IMR-90 (cell line): ENCODE results near the gene TBC1D9. TPM values are rescaled to one million over a fixed set of nuclear protein-coding genes. Genes with fewer than 3 reads are reported as not detected.

ENCODE experiments used
- ATAC-seq: fragments of 200-7000 bp; cut with Tn5 transposase; 2 replicates; pipeline ENCODE4 v1.9.1; 2020; ENCODE audit warnings: low read depth, mild to moderate bottlenecking, moderate library complexity
- BruUV-seq: library from RNA; stranded (reverse); fragments of 400-500 nt; replicated peaks from 2 replicates; lab custom pipeline; 2021; lab: Mats Ljungman, UMichigan
- CTCF ChIA-PET: fragments of 300-600 bp; formaldehyde crosslinking; extraction: SDS; loops from one replicate; lab custom pipeline; 2021; ENCODE audit warnings: antibody characterized with exemption; lab: Yijun Ruan, JAX
- POLR2A ChIA-PET: fragments of 300-600 bp; sonication (Branson Sonifier 250); formaldehyde crosslinking; loops from one replicate; lab custom pipeline; 2022; ENCODE audit warnings: antibody characterized with exemption; ENCODE audit not compliant: unreplicated experiment; lab: Charles Lee
- DNase-seq: peaks from one replicate; pipeline ENCODE4 v3.0.0; 2013
- H2AFZ ChIP-seq: replicated peaks from 2 replicates; pipeline ENCODE3; 2013; ENCODE audit warnings: low read length, mild to moderate bottlenecking; ENCODE audit not compliant: poor library complexity
- H2AK5ac ChIP-seq: 2 replicates; pipeline ENCODE4 v1.6.1; 2013; ENCODE audit warnings: low read depth, low read length, inconsistent platforms
- H2AK9ac ChIP-seq: replicated peaks from 2 replicates; pipeline ENCODE3; 2013; ENCODE audit warnings: mild to moderate bottlenecking, low read depth, low read length, moderate library complexity; ENCODE audit not compliant: poor library complexity
- H2BK120ac ChIP-seq: 2 replicates; pipeline ENCODE4 v1.6.1; 2013; ENCODE audit warnings: low read depth, low read length, inconsistent platforms
- H2BK15ac ChIP-seq: 3 replicates; pipeline ENCODE4 v1.6.1; 2013; ENCODE audit warnings: low read depth, low read length, inconsistent platforms
- H2BK20ac ChIP-seq: 2 replicates; pipeline ENCODE4 v1.6.1; 2013; ENCODE audit warnings: low read depth, mild to moderate bottlenecking, inconsistent platforms, low read length, moderate library complexity
- H2BK5ac ChIP-seq: 2 replicates; pipeline ENCODE4 v1.6.1; 2013; ENCODE audit warnings: mild to moderate bottlenecking, low read depth, low read length, inconsistent platforms; ENCODE audit not compliant: poor library complexity, severe bottlenecking
- H3K14ac ChIP-seq: replicated peaks from 2 replicates; pipeline ENCODE4 v1.6.1; 2013; ENCODE audit warnings: low read depth, low read length, inconsistent platforms
- H3K18ac ChIP-seq: 2 replicates; pipeline ENCODE4 v1.6.1; 2013; ENCODE audit warnings: low read depth, low read length, control low read depth
- H3K23ac ChIP-seq: 2 replicates; pipeline ENCODE4 v1.6.1; 2013; ENCODE audit warnings: low read depth, low read length, inconsistent platforms
- H3K27ac ChIP-seq: 2 replicates; pipeline ENCODE4 v1.5.1; 2013; ENCODE audit warnings: mild to moderate bottlenecking, control low read depth, low read length; ENCODE audit not compliant: insufficient read depth
- H3K27me3 ChIP-seq: 2 replicates; pipeline ENCODE4 v1.6.1; 2013; ENCODE audit warnings: low read length; ENCODE audit not compliant: control insufficient read depth, insufficient read depth
- H3K36me3 ChIP-seq: 2 replicates; pipeline ENCODE4 v1.6.1; 2013; ENCODE audit warnings: low read length, mixed read lengths; ENCODE audit not compliant: control insufficient read depth, insufficient read depth
- H3K4ac ChIP-seq: 2 replicates; pipeline ENCODE4 v1.6.1; 2013; ENCODE audit warnings: low read depth, low read length, inconsistent platforms
- H3K4me1 ChIP-seq: 2 replicates; pipeline ENCODE4 v1.6.1; 2013; ENCODE audit warnings: low read length, mixed read lengths; ENCODE audit not compliant: control insufficient read depth, insufficient read depth
- H3K4me2 ChIP-seq: 2 replicates; pipeline ENCODE4 v1.6.1; 2013; ENCODE audit warnings: low read depth, mild to moderate bottlenecking, control low read depth, low read length, moderate library complexity
- H3K4me3 ChIP-seq: 2 replicates; pipeline ENCODE4 v1.5.1; 2013; ENCODE audit warnings: low read depth, mild to moderate bottlenecking, control low read depth, low read length, moderate library complexity; ENCODE audit not compliant: insufficient read depth
- H3K56ac ChIP-seq: 2 replicates; pipeline ENCODE4 v1.6.1; 2013; ENCODE audit warnings: low read length, inconsistent platforms; ENCODE audit not compliant: insufficient read depth; ENCODE audit errors: extremely low read depth
- H3K79me1 ChIP-seq, 2 experiments: 2 replicates each; pipeline ENCODE4 v1.6.1; 2013; ENCODE audit warnings: low read length in 2 of 2, inconsistent platforms in 1 of 2, low read depth in 1 of 2
- H3K9ac ChIP-seq: 2 replicates; pipeline ENCODE4 v1.6.1; 2013; ENCODE audit warnings: low read depth, low read length, control low read depth
- H3K9me1 ChIP-seq: 2 replicates; pipeline ENCODE4 v1.6.1; 2013; ENCODE audit warnings: low read length, inconsistent platforms; ENCODE audit not compliant: insufficient read depth
- H3K9me3 ChIP-seq: 2 replicates; pipeline ENCODE4 v1.6.1; 2013; ENCODE audit warnings: low read length; ENCODE audit not compliant: control insufficient read depth, insufficient read depth
- H4K20me1 ChIP-seq: 2 replicates; pipeline ENCODE4 v1.6.1; 2013; ENCODE audit warnings: low read length, inconsistent platforms; ENCODE audit not compliant: insufficient read depth
- H4K5ac ChIP-seq: 2 replicates; pipeline ENCODE4 v1.6.1; 2013; ENCODE audit warnings: mild to moderate bottlenecking, low read depth, low read length, control low read depth
- H4K8ac ChIP-seq, 2 experiments: 2 replicates each; pipeline ENCODE4 v1.6.1; 2013; ENCODE audit warnings: low read depth in 2 of 2, low read length in 2 of 2, control low read depth in 1 of 2, inconsistent platforms in 1 of 2
- H4K91ac ChIP-seq: 2 replicates; pipeline ENCODE4 v1.6.1; 2013; ENCODE audit warnings: low read depth, low read length, inconsistent platforms; ENCODE audit not compliant: insufficient read depth
- BHLHE40 ChIP-seq: fragments of 150-350 bp; IDR thresholded peaks from 2 replicates; pipeline ENCODE4 v1.6.1; 2016; ENCODE audit warnings: mild to moderate bottlenecking, low read depth, low read length
- CEBPB ChIP-seq: IDR thresholded peaks from 2 replicates; pipeline ENCODE4 v1.6.1; 2012; ENCODE audit warnings: low read depth, low read length, improper control_type of control experiment
- CHD1 ChIP-seq: IDR thresholded peaks from 2 replicates; pipeline ENCODE4 v1.6.1; 2012; ENCODE audit warnings: low read depth, low read length, improper control_type of control experiment
- FOS ChIP-seq: fragments of 150-350 bp; IDR thresholded peaks from 2 replicates; pipeline ENCODE4 v1.6.1; 2016; ENCODE audit warnings: low read depth, low read length
- MAFK ChIP-seq: IDR thresholded peaks from 2 replicates; pipeline ENCODE4 v1.6.1; 2012; ENCODE audit warnings: low read depth, low read length, improper control_type of control experiment
- MAZ ChIP-seq: IDR thresholded peaks from 2 replicates; pipeline ENCODE4 v1.6.1; 2012; ENCODE audit warnings: low read depth, mild to moderate bottlenecking, low read length, improper control_type of control experiment, moderate library complexity, borderline replicate concordance
- MXI1 ChIP-seq: IDR thresholded peaks from 2 replicates; pipeline ENCODE4 v1.6.1; 2012; ENCODE audit warnings: low read depth, mild to moderate bottlenecking, low read length, moderate library complexity, borderline replicate concordance
- NFE2L2 ChIP-seq: fragments of 150-350 bp; IDR thresholded peaks from 2 replicates; pipeline ENCODE4 v1.6.1; 2016; ENCODE audit warnings: low read depth, mild to moderate bottlenecking, low read length
- POLR2A ChIP-seq: IDR thresholded peaks from 2 replicates; pipeline ENCODE4 v1.6.1; 2012; ENCODE audit warnings: mild to moderate bottlenecking, low read depth, low read length
- RAD21 ChIP-seq: IDR thresholded peaks from 2 replicates; pipeline ENCODE4 v1.6.1; 2012; ENCODE audit warnings: low read length, improper control_type of control experiment
- RCOR1 ChIP-seq: IDR thresholded peaks from 2 replicates; pipeline ENCODE4 v1.6.1; 2012; ENCODE audit warnings: mild to moderate bottlenecking, low read length, improper control_type of control experiment; ENCODE audit not compliant: insufficient replicate concordance
- RFX5 ChIP-seq: IDR thresholded peaks from 2 replicates; pipeline ENCODE4 v1.8.0; 2012; ENCODE audit warnings: low read depth, mild to moderate bottlenecking, low read length, moderate library complexity
- SMC3 ChIP-seq: fragments of 150-350 bp; IDR thresholded peaks from 2 replicates; pipeline ENCODE4 v1.6.1; 2016; ENCODE audit warnings: low read depth, mild to moderate bottlenecking, antibody characterized with exemption, low read length, moderate library complexity
- WGBS, 2 experiments: methylation state at CpG; one replicate each; pipeline versions ENCODE4 v1.1.5 to v1.1.7; 2013; ENCODE audit warnings: missing lambda C conversion rate in 2 of 2; ENCODE audit not compliant: insufficient read length in 1 of 2; ENCODE audit errors: extremely low coverage in 2 of 2; 5-methylcytosine and 5-hydroxymethylcytosine counted together
- dilution Hi-C: fragments of 300-500 bp; cut with HindIII; formaldehyde crosslinking; loops from one replicate; pipeline ENCODE4 v1.14.3; 2018; ENCODE audit warnings: low sequenced_read_pairs; ENCODE audit not compliant: unreplicated experiment
- in situ Hi-C: fragments of 300-500 bp; cut with MboI; formaldehyde crosslinking; loops from 3 replicates; pipeline ENCODE4 v1.14.3; 2019; ENCODE audit warnings: low sequenced_read_pairs, inconsistent platforms, mixed read lengths
- intact Hi-C: fragments of 100-400 bp; cut with micrococcal nuclease; formaldehyde crosslinking; loops from 2 replicates; pipeline ENCODE4 v1.10.0; 2022
- polyA plus RNA-seq, 3 experiments: library from polyadenylated mRNA; depleted of rRNA; stranded (reverse); fragments of >200 nt; gene quantifications; 2 replicates each; pipeline ENCODE4 v1.2.3, GENCODE V29; 2012; ENCODE audit warnings: low replicate concordance in 1 of 3
- total RNA-seq: library from RNA; depleted of rRNA; stranded (reverse); fragments of >200 nt; gene quantifications from 2 replicates; pipeline ENCODE4 v1.2.3, GENCODE V29; 2012
- TF ChIP-seq, protein P1 (sequence below): fragments of 150-350 bp; IDR thresholded peaks from 2 replicates; pipeline ENCODE4 v1.6.1; 2016; ENCODE audit warnings: low read depth, mild to moderate bottlenecking, low read length, moderate library complexity, borderline replicate concordance
- TF ChIP-seq, protein P2 (sequence below): fragments of 150-350 bp; IDR thresholded peaks from 2 replicates; pipeline ENCODE4 v1.6.1; 2017; ENCODE audit warnings: mild to moderate bottlenecking, antibody characterized with exemption, low read length, low read depth
- TF ChIP-seq, protein P3 (sequence below): conservative IDR thresholded peaks from 2 replicates; pipeline ENCODE4 v1.5.1; 2012; ENCODE audit warnings: mild to moderate bottlenecking, low read depth, low read length, improper control_type of control experiment

Gene TBC1D9
- total and polyA plus RNA-seq, 2 of the 4 experiments (the other 2 are of a cell fraction): 11.7 to 15.2 TPM

DNA sequence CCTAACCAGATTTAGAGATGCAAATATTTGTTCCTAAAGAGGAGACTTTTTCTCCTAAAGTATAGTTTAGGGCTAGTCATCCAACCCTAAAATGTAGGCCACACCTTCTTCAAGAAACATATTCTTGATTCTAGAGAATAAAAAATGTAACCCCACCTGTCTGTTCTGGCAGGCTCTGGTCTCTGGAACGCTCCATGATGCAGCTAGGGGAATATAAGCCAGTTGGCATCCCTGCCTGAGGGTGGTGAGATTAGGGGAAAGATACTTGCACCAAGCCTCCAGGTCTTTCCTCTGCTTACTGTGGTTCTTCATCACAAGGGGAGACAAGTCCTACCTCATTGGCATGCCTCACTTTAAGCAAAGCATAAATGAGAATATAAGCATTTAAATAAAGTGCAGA lies 21.2 kb upstream of the TBC1D9 start:
- Histone ChIP-seq H3K27ac (no peak overlapping the region), H3K18ac (no peak overlapping the region), H2AFZ (no peak overlapping the region), H3K23ac (no peak overlapping the region), H4K5ac (no peak overlapping the region), H4K8ac (no peak overlapping the region), H2AK5ac (no peak overlapping the region), H2BK5ac (no peak overlapping the region), H2BK120ac (no peak overlapping the region), H2BK15ac (no peak overlapping the region), H4K91ac (no peak overlapping the region), H3K4ac (no peak overlapping the region), H3K56ac (no peak overlapping the region), H3K36me3 (no peaks in the 10 kb centered on the region), H3K9me3 (no peaks in the 10 kb centered on the region), H3K9ac (no peak overlapping the region), H3K27me3 (peaks cover 4% of the 10 kb centered on the region; the same call in 1 of the 2 replicates), H2AK9ac (no peak overlapping the region), H4K20me1 (no peaks in the 10 kb centered on the region), H2BK20ac (no peak overlapping the region), H3K9me1 (no peaks in the 10 kb centered on the region), H3K4me1 (peaks cover 3% of the 10 kb centered on the region; the same call in 1 of the 2 replicates), H3K4me3 (no peak overlapping the region), H3K14ac (no peak overlapping the region), H3K79me1 (no peaks in the 10 kb centered on the region), H3K4me2 (no peak overlapping the region)
- ChIA-PET CTCF (interaction anchor here (0.6 to 1.0 kb wide), 2 partner anchors 13 to 15 kb away, joined by 3 read pairs; no protein-coding TSS in a partner anchor), POLR2A (no interaction called here)
- TF ChIP-seq NFE2L2: no peak
- no peak for TF ChIP-seq CEBPB
- TF ChIP-seq RAD21: no peak
- TF ChIP-seq, protein P1, sequence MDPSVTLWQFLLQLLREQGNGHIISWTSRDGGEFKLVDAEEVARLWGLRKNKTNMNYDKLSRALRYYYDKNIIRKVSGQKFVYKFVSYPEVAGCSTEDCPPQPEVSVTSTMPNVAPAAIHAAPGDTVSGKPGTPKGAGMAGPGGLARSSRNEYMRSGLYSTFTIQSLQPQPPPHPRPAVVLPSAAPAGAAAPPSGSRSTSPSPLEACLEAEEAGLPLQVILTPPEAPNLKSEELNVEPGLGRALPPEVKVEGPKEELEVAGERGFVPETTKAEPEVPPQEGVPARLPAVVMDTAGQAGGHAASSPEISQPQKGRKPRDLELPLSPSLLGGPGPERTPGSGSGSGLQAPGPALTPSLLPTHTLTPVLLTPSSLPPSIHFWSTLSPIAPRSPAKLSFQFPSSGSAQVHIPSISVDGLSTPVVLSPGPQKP: no peak
- TF ChIP-seq SMC3: no peak
- no peak for TF ChIP-seq POLR2A
- no peak for TF ChIP-seq MXI1
- TF ChIP-seq CHD1: no peak
- TF ChIP-seq, protein P2, sequence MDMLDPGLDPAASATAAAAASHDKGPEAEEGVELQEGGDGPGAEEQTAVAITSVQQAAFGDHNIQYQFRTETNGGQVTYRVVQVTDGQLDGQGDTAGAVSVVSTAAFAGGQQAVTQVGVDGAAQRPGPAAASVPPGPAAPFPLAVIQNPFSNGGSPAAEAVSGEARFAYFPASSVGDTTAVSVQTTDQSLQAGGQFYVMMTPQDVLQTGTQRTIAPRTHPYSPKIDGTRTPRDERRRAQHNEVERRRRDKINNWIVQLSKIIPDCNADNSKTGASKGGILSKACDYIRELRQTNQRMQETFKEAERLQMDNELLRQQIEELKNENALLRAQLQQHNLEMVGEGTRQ: no peak
- TF ChIP-seq FOS: no peak
- TF ChIP-seq MAFK: no peak
- no peak for TF ChIP-seq RFX5
- TF ChIP-seq RCOR1: no peak
- TF ChIP-seq, protein P3, sequence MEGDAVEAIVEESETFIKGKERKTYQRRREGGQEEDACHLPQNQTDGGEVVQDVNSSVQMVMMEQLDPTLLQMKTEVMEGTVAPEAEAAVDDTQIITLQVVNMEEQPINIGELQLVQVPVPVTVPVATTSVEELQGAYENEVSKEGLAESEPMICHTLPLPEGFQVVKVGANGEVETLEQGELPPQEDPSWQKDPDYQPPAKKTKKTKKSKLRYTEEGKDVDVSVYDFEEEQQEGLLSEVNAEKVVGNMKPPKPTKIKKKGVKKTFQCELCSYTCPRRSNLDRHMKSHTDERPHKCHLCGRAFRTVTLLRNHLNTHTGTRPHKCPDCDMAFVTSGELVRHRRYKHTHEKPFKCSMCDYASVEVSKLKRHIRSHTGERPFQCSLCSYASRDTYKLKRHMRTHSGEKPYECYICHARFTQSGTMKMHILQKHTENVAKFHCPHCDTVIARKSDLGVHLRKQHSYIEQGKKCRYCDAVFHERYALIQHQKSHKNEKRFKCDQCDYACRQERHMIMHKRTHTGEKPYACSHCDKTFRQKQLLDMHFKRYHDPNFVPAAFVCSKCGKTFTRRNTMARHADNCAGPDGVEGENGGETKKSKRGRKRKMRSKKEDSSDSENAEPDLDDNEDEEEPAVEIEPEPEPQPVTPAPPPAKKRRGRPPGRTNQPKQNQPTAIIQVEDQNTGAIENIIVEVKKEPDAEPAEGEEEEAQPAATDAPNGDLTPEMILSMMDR: no peak
- TF ChIP-seq BHLHE40: no peak
- TF ChIP-seq MAZ: no peak
- intact Hi-C loops: no loop called here
- ATAC-seq: no peak
- no TSS peak for BruUV-seq
- dilution Hi-C loops: no loop called here
- no peak for DNase-seq
- in situ Hi-C loops: no loop called here
- no CpG with 5 or more reads among the region's 1 CpG for WGBS, 2 experiments
